Activated T-helper 17 cell treated with anti-CD3 and anti-CD28 coated beads, Interleukin-2, amount 50 U/mL, for 72 hours (primary cell): ENCODE results near the gene SMIM3. TPM values are rescaled to one million over a fixed set of nuclear protein-coding genes. Genes with fewer than 3 reads are reported as not detected.
"Not testable (repeated sequence)": the region's sequence is repeated elsewhere in the genome, so short reads cannot be mapped to it uniquely, and the experiment has no call there.

Experiments
- ATAC-seq: fragments of 150-1000 bp; cut with Tn5 transposase; replicated peaks from 2 replicates; pipeline ENCODE4 v1.10.0; 2021; ENCODE audit warnings: mild to moderate bottlenecking, moderate library complexity
- H3K27ac Mint-ChIP-seq: one replicate; pipeline ENCODE4 v1.8.0; 2022; ENCODE audit warnings: mixed read lengths
- H3K27me3 Mint-ChIP-seq: one replicate; pipeline ENCODE4 v1.8.0; 2022; ENCODE audit warnings: mixed read lengths
- H3K36me3 Mint-ChIP-seq: one replicate; pipeline ENCODE4 v1.8.0; 2022; ENCODE audit warnings: low read depth, mild to moderate bottlenecking, mixed read lengths
- H3K4me1 Mint-ChIP-seq: one replicate; pipeline ENCODE4 v1.8.0; 2022; ENCODE audit warnings: mixed read lengths
- H3K4me3 Mint-ChIP-seq: one replicate; pipeline ENCODE4 v1.8.0; 2022; ENCODE audit warnings: mild to moderate bottlenecking, mixed read lengths
- H3K9me3 Mint-ChIP-seq: one replicate; pipeline ENCODE4 v1.8.0; 2022; ENCODE audit warnings: mixed read lengths
- total RNA-seq, 2 donors: library from RNA; stranded (reverse); gene quantifications; one replicate each; pipeline ENCODE4 v1.2.3, GENCODE V29; 2022

Gene SMIM3
- 10 to 100 TPM; 17.7 to 20.2 TPM for total RNA-seq

DNA sequence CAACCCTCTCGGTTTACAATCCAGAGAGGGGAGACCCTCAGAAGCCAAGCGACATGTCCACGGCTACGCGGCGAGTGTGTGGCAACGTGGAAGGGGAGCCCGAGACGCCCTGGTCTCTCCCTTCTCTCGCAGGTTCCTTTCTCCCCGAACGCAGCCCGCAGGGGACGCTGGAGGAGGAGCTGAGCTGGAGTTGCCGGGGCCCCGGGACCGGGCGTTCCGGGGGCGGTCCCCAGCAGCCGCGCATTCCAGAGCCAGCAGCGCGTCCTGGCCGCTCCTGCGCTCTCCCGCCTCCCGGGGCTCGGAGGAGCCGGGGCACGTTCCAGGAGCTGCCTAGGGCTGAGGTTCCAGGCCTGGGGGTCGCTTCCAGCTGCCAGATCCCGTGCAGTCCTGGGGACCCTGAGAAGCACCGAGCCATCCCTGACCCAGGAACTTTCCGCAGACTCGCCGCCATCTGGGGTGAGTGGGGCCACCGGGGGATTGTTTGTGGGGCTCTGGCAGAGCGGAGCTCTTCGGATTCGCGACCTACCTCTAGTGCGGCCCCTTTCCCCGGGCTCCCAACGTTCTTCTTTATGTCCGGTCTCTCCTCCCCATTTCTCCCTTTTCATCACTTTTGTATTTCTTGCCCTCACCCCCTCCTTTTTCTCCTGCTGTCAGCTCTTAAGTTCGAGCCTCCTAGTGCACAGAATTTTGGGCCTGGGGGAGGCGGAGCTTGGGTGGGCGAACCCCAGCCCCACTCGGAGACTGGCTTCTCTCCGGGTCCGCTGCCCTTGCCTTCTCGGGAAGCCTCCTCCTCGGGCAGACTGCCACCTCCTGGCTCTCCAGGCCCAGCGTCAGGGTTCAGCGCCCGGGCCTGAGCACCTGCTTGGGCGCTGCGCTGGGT is at the start of gene SMIM3:
Gene SMIM3, plus strand, starts transcription at position 241 of the 880 bp plus-strand sequence. CDS start 16,684 bp downstream, outside the sequence.
- Mint-ChIP-seq H3K36me3 (no peaks in the 10 kb centered on the region), H3K27me3 (no peaks in the 10 kb centered on the region), H3K4me3 (peak within 1 kb of the TSS; percentile 92), H3K4me1 (peaks cover 33% of the 10 kb centered on the region), H3K27ac (peak within 1 kb of the TSS; percentile 90), H3K9me3 (peaks cover 3% of the 10 kb centered on the region)
- peak; percentile 41 for ATAC-seq

GRCh38 chr5:150729859-150730258 is 48.7 kb upstream of the SMIM3 start:
- ATAC-seq = no peak
- H3K4me3 Mint-ChIP-seq = no peak overlapping the region
- peak overlapping the region; percentile 13 for H3K27ac Mint-ChIP-seq
- no peaks in the 10 kb centered on the region for H3K27me3 Mint-ChIP-seq
- H3K9me3 Mint-ChIP-seq = no peaks in the 10 kb centered on the region
- H3K4me1 Mint-ChIP-seq = peaks cover 8% of the 10 kb centered on the region
- peaks cover 89% of the 10 kb centered on the region for H3K36me3 Mint-ChIP-seq

- Mint-ChIP-seq H3K36me3 (peaks cover 90% of the 10 kb centered on the region), H3K9me3 (no peaks in the 10 kb centered on the region), H3K4me3 (no peak overlapping the region), H3K27ac (no peak overlapping the region), H3K4me1 (peaks cover 16% of the 10 kb centered on the region), H3K27me3 (no peaks in the 10 kb centered on the region)
- no peak for ATAC-seq
These were observed 46.8 kb upstream of the SMIM3 start for GRCh38 chr5:150731669-150732242.

- Mint-ChIP-seq H3K27ac (peak overlapping the region; percentile 83), H3K9me3 (no peaks in the 10 kb centered on the region), H3K27me3 (no peaks in the 10 kb centered on the region), H3K4me3 (peak overlapping the region; percentile 27), H3K36me3 (peaks cover 100% of the 10 kb centered on the region), H3K4me1 (peaks cover 42% of the 10 kb centered on the region)
- peak; percentile 79 for ATAC-seq
These were observed 43.8 kb upstream of the SMIM3 start for GRCh38 chr5:150734579-150735384.

DNA sequence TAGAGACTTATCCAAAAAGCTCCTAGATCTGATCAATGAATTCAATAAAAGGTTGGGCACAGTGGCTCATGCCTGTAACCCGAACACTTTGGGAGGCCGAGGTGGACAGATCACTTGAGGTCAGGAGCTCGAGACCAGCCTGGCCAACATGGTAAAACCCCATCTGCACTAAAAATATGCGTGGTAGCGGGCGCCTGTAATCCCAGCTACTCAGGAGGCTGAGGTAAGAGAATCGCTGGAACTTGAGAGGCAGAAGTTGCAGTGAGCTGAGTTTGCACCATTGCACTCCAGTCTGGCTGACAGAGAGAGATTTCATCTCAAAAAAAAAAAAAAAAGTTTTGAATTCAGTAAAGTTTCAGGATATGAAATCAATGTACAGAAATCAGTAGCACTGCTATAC is 39.7 kb upstream of the SMIM3 start:
- no peak for ATAC-seq
- Mint-ChIP-seq H3K36me3 (peaks cover 95% of the 10 kb centered on the region), H3K4me1 (peaks cover 58% of the 10 kb centered on the region), H3K27ac (peak overlapping the region; percentile 77), H3K9me3 (no peaks in the 10 kb centered on the region), H3K4me3 (no peak overlapping the region), H3K27me3 (no peaks in the 10 kb centered on the region)

GRCh38 chr5:150740992-150741391 is 37.6 kb upstream of the SMIM3 start:
- H3K36me3 Mint-ChIP-seq = peaks cover 82% of the 10 kb centered on the region
- no peak for ATAC-seq

GRCh38 chr5:150742455-150743141 is 36.0 kb upstream of the SMIM3 start:
- peak overlapping the region; percentile 42 for H3K27ac Mint-ChIP-seq

More at GRCh38 chr5:150740992-150741391, 37.6 kb upstream of the SMIM3 start:
- Mint-ChIP-seq H3K27me3 (no peaks in the 10 kb centered on the region), H3K4me1 (peaks cover 48% of the 10 kb centered on the region), H3K27ac (no peak overlapping the region), H3K9me3 (no peaks in the 10 kb centered on the region), H3K4me3 (no peak overlapping the region)

GRCh38 chr5:150743142-150743488 is 35.4 kb upstream of the SMIM3 start:
- not testable (repeated sequence) for ATAC-seq, H3K27me3 Mint-ChIP-seq, H3K9me3 Mint-ChIP-seq, H3K27ac Mint-ChIP-seq, H3K4me3 Mint-ChIP-seq
- Mint-ChIP-seq H3K36me3 (peaks cover 61% of the 10 kb centered on the region), H3K4me1 (peaks cover 33% of the 10 kb centered on the region)

More at GRCh38 chr5:150742455-150743141, 36.0 kb upstream of the SMIM3 start:
- H3K27me3 Mint-ChIP-seq, H3K9me3 Mint-ChIP-seq, ATAC-seq: not testable (repeated sequence)
- H3K4me3 Mint-ChIP-seq = peak overlapping the region; percentile 45
- H3K36me3 Mint-ChIP-seq = peaks cover 66% of the 10 kb centered on the region
- H3K4me1 Mint-ChIP-seq = peaks cover 38% of the 10 kb centered on the region

GRCh38 chr5:150750469-150750868 is 28.1 kb upstream of the SMIM3 start:
- Mint-ChIP-seq H3K4me1 (peaks cover 16% of the 10 kb centered on the region), H3K27me3 (no peaks in the 10 kb centered on the region), H3K4me3 (peak overlapping the region; percentile 35), H3K9me3 (no peaks in the 10 kb centered on the region), H3K27ac (peak overlapping the region; percentile 39), H3K36me3 (peaks cover 66% of the 10 kb centered on the region)
- peak; percentile 45 for ATAC-seq

GRCh38 chr5:150751096-150751891 is 27.3 kb upstream of the SMIM3 start:
- Mint-ChIP-seq H3K27me3 (no peaks in the 10 kb centered on the region), H3K36me3 (peaks cover 73% of the 10 kb centered on the region), H3K4me1 (peaks cover 16% of the 10 kb centered on the region), H3K27ac (peak overlapping the region; percentile 61), H3K4me3 (peak overlapping the region; percentile 15), H3K9me3 (no peaks in the 10 kb centered on the region)
- ATAC-seq = no peak

GRCh38 chr5:150753463-150753862 is 25.1 kb upstream of the SMIM3 start:
- H3K27me3 Mint-ChIP-seq = no peaks in the 10 kb centered on the region
- H3K9me3 Mint-ChIP-seq = no peaks in the 10 kb centered on the region
- no peak for ATAC-seq
- no peak overlapping the region for H3K27ac Mint-ChIP-seq
- H3K4me1 Mint-ChIP-seq = peaks cover 22% of the 10 kb centered on the region
- peaks cover 83% of the 10 kb centered on the region for H3K36me3 Mint-ChIP-seq
- H3K4me3 Mint-ChIP-seq = no peak overlapping the region

- no peaks in the 10 kb centered on the region for H3K27me3 Mint-ChIP-seq
- H3K4me1 Mint-ChIP-seq = peaks cover 22% of the 10 kb centered on the region
- H3K9me3 Mint-ChIP-seq = no peaks in the 10 kb centered on the region
- no peak for ATAC-seq
- peaks cover 81% of the 10 kb centered on the region for H3K36me3 Mint-ChIP-seq
- no peak overlapping the region for H3K4me3 Mint-ChIP-seq
- H3K27ac Mint-ChIP-seq = no peak overlapping the region
These were observed 24.7 kb upstream of the SMIM3 start for GRCh38 chr5:150753863-150754262.

DNA sequence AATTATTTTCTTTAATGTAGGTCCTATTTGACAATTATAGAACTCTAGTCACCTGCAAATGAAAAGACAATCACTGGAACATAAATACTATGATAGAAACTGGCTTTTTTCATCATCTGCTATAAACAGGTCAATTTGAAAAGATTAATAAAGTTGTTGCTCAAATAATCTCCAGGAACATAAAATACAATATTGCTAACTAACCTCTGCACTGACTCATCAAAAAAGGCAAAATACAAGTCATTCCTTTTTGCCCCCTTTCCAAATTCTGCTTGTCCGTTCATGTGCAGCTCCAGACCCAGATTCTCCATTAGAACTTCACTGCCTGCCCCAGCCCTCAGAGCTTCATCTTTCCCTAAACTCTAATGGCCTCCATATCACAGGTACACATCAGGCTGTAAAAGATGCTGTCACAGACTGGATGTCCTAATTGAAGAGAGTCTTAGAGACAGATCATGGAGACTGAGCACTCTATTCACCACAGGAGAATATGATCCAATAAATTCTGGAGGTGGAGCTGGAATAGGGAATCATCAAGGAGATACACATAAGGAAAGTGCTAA is 21.4 kb upstream of the SMIM3 start:
- no peaks in the 10 kb centered on the region for H3K9me3 Mint-ChIP-seq
- H3K4me3 Mint-ChIP-seq = no peak overlapping the region
- no peak for ATAC-seq

More for the DNA sequence above, 21.4 kb upstream of the SMIM3 start:
- Mint-ChIP-seq H3K27ac (no peak overlapping the region), H3K27me3 (no peaks in the 10 kb centered on the region), H3K4me1 (peaks cover 18% of the 10 kb centered on the region), H3K36me3 (peaks cover 51% of the 10 kb centered on the region)
